Gastroesophageal sphincter (tissue), 3 donors: Measurements from ENCODE around the gene NBDY.

ENCODE experiments used
- CTCF ChIP-seq, 4 experiments: fragments of 200-600 bp in 2 of 4; fragments of 450-650 bp in 2 of 4; sonication (generic) in 1 of 4; IDR thresholded peaks; one replicate each; pipeline ENCODE4 v1.5.1; 2017 to 2019; ENCODE audit warnings: antibody characterized with exemption in 4 of 4, mild to moderate bottlenecking in 2 of 4, moderate library complexity in 2 of 4
- POLR2A ChIP-seq, 2 donors: fragments of 450-650 bp; IDR thresholded peaks; one replicate each; pipeline ENCODE4 v1.6.1; 2017; ENCODE audit warnings: antibody characterized with exemption in 2 of 2, mild to moderate bottlenecking in 2 of 2, moderate library complexity in 1 of 2

- TF ChIP-seq POLR2A (IDR thresholded peaks at IDR 0.05) (no peak), CTCF (IDR thresholded peaks at IDR 0.05) (no peak)
Measured at GRCh38 chrX:56794404-56795230, 65.6 kb downstream of the NBDY start.
